Measurements from ENCODE around the gene NAA20.

NAA20 gene, protein sequence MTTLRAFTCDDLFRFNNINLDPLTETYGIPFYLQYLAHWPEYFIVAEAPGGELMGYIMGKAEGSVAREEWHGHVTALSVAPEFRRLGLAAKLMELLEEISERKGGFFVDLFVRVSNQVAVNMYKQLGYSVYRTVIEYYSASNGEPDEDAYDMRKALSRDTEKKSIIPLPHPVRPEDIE

DNA sequence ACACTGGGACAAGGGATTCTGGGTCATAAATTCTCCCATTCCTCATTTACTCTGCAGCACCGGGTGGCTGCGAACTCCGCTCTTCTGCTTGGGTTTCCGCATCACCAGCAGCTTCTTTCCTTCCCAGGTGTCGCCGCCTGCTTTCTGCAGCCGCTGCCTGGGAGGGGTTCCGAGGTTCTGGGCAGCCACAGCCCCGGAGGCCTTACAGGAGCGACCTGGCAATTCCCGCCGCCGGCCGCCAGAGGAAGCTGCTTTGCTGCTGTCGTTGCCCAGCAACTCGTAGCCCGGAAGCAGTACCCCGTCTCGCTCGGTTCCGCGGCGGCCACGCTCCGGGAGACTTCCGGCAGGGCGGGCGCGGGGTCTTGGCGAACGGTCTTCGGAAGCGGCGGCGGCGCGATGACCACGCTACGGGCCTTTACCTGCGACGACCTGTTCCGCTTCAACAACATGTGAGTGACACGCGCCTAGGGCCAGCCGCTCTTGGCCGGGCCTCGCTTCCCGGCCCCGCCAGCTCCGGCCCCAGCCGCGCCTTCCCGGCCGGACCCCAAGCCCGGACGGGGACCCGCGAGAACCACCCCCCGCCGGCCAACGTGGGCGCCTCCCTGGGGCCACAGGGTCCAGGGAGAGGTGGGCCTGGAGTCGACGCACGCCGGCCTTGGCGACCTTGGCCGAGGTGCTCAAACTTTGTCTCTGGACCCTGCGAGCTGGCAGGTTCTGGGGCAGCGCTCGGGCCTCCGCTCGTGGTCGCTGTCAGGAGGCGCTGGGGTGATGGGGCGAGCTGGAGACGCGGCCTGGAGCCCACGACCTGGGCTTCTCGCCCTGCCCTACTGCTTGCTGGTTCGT lies at the start of gene NAA20:
NAA20 (plus strand) TSS at position 362 of the 843 bp plus-strand sequence; CDS start at position 397, 35 bp downstream.
- DNase-seq = peak; percentile 81

GRCh38 chr20:19967445-19967844 lies 49.7 kb upstream of the NAA20 start:
- no peak for DNase-seq

DNA sequence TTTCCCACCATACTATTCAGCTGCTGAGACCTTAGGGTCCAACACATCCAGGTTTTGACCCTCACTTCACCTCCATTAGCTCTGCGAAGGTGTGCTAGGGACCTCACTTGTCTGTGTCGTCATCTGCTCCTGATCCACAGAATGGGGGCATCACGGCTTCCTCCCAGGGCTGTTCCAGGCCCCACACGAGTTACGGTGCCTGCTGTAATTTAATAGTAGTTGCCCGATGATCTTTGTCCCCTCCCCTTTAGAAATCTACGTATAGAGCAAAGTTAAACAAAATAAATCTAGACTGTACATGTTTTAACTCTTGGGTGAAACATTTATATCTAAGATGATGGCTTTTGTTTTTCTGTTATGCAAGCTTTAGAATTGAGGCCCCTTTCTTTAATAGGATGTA lies 49.1 kb upstream of the NAA20 start:
- no peak for DNase-seq

- no peak for DNase-seq
Measured at GRCh38 chr20:19968466-19969073, 48.6 kb upstream of the NAA20 start.

DNA sequence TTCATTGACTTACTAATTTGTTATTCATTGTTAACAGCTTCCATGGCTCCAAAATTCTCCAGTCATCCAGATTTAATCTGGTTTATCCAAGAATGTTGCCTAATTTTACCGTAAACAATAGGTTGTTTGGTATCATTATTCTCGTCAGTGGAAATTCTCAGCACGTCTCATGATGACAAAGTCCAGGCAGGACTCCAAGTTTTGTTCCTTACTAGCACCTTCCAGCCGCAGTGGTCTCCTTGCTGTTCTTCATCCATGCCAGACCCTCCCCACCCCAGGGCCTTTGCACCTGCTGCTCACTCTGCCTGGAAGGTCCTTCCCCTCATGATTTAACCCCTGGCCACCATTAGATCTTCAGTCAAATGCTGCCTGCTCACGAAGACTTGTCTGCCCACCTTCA lies 48.1 kb upstream of the NAA20 start:
- no peak for DNase-seq

DNA sequence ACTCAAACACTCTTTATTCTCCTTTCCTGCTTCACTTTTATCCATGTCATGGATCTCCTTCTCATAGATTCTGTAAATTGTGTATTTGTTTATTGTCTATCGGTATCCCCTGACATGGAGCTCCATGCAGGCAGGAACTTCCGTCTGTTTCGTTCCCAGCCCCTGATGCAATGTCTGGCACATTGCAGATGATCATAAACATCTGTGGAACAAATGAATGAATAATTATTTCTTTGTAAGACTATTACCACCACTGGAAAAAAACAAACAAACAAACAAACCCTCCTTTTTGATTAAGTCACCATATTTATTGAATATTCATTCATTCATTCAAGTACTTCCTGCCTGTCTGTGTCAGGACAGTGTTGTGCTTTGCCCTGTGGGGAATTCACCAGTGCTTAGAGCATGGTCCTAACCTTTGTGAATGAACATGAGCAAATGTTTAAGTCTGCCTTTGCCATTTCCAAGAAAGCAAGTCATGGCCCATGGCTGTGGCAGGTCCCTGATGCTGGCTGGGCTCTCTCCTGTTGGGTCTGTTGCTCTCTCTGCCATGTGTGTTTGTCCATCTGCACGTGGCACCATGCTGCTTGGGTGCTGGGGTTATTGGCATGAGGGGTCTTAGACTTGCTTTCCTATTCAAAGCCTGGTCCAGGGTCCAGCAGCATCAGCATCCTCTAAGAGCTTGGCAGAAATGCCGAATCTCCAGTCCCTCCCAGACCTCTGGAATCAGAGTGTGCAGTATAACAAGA lies 47.5 kb upstream of the NAA20 start:
- DNase-seq = no peak

DNA sequence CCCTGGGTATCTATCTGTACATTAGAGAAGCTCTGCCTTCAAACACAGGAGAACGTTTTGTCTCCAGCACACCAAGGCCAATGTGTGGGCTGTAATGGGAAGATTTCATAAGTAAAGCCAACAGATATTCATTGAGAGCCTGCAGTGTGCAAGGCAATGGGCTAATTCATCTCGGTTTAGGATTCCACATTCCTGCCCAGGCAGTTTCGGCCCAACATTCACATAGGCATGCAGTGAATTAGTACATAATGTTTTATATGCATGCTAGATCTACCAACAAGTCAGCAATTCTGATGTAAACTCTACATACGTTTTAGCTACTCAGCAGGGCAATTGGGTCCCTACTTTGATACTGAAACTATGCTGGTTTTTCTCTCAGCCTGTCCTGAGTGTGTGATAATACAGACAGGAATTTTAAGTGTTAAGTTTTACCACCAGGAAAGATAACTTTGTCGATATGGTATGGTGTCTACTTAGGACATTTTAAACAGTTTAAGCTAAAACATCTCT lies 46.9 kb upstream of the NAA20 start:
- DNase-seq = no peak

DNA sequence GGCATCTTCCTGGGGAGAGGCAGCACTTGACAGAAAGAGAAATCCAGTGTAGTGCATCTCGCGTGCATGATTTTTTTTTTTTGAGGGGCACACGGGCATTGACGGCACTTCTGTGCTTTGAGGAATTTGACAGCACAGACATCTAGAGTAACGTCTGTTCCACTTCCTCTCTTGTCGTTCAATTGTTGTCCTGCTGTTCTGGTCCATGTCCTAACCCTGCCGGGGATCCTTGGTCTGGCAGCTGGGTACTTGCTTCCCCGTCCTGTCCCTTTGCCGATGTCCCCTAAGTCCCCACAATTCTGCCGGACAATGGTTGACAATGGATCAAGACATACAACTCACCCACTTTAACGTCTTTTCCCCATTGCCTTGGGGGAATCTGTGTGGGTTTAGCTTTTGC lies 46.0 kb upstream of the NAA20 start:
- no peak for DNase-seq

DNA sequence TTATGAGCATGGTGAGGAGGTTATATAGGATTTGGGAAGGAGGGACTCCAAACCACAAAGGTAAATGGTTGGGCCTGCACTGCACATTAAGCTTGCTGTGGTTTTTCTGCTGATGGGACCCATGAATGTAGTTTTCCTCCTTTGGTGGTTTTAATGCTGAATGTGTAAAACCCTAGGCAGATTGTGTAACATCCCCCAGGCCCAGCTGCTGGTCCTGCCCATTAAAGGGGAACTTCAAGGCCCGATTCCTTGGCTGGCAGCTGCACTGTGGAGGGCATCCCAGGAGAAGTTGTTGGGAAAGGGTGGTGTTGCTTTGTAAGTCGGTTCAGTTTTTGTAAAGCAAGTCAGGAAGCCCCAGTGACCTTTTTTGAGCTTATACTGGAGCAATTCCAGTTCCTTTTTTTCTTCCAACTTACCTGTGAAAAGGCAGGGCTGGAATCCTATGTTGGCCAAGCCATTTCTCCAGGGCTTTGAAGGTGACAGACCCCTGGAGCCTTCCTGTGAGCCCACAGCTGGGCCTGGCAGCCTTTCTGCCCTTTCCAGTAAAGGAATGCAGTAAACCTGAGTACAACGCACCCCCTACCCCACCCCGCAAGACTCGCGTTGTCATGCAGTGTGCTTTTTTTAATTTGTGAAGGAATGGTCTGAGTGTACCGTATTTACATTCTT lies 43.1 kb upstream of the NAA20 start:
- no peak for DNase-seq

DNA sequence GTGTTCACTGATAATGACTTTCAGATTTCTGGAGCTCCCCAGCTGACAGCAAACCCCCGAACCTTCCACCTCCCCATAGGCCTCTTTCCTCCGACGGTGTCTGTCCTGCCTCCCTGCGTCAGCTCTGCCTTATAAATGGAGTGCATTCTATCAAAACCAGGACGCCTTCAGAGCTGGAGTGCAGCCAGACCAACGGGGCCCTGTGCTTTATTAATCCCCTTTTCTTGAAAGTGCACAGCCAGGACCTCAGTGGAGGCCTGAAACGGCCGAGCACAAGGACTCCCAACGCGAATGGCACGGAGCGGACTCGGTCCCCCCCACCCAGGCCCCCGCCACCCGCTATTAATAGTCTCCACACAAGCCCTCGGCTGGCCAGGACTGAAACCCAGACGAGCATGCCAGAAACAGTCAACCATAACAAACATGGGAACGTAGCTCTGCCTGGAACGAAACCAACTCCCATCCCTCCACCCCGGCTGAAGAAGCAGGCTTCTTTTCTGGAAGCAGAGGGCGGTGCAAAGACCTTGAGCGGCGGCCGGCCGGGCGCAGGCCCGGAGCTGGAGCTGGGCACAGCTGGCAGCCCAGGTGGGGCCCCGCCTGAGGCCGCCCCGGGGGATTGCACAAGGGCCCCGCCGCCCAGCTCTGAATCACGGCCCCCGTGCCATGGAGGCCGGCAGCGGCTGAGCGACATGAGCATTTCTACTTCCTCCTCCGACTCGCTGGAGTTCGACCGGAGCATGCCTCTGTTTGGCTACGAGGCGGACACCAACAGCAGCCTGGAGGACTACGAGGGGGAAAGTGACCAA lies 42.3 kb upstream of the NAA20 start:
- DNase-seq = peak; percentile 63

DNA sequence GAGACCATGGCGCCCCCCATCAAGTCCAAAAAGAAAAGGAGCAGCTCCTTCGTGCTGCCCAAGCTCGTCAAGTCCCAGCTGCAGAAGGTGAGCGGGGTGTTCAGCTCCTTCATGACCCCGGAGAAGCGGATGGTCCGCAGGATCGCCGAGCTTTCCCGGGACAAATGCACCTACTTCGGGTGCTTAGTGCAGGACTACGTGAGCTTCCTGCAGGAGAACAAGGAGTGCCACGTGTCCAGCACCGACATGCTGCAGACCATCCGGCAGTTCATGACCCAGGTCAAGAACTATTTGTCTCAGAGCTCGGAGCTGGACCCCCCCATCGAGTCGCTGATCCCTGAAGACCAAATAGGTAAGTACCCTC lies 41.7 kb upstream of the NAA20 start:
- DNase-seq = no peak

- DNase-seq = no peak
Measured at GRCh38 chr20:19975901-19976300, 41.3 kb upstream of the NAA20 start.

DNA sequence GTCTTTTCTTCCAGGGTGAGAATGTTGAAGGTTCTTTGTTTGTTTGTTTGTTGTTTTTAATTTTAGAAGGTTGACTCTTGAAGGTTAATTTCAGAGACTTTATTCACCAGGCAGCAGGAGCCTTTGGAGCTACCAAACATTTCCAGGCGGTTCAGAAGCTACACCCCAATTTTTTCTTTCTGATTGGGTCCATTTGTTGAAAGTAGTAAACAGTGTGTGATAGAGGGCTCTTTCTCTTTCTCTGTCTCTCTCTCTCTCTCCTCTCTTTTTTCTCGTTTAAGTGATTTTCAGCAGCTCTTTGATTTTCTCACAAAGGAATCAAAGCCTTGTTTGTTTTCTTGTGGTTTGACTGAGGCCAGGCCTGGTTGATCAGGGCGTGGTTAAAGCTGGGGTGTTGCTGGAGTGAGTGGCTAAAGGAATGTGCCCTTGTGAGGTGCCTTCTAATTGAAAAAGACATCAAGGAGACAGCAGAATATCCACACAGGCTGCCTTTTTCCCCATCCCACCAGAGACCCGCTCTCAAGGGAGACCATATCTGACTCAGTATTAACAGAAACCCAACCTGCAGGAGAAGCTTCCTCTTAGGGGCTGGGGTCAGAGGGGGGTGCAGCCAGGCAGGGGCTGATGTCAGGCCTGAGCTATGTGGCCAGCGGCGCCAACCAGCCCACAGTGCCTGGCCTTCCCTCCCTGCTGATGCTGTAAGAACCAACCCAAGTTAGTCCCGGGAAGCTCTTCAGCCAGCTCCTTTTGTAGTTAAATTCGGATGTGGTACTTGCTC lies 40.4 kb upstream of the NAA20 start:
- DNase-seq = no peak

DNA sequence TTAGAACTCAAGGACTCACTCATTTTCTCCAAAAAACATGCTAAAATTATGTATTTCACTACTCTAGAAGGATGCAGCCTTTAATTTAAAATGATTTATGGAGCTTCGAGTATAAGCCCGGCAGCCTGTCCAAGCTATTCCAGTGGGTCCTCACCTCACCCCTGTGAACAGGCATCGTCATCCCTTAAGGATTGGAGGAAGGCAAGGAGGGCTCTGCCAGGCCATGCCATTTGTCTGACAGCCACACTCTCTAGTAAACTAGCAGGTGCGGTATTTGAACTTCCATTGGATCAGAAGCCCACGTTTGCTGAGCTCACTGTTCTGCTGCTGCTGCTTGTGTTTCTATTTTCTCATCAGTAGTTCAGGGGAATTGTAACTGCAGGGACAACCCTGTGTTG lies 39.8 kb upstream of the NAA20 start:
- DNase-seq = no peak

GRCh38 chr20:19978511-19979210 lies 38.5 kb upstream of the NAA20 start:
- DNase-seq = no peak

DNA sequence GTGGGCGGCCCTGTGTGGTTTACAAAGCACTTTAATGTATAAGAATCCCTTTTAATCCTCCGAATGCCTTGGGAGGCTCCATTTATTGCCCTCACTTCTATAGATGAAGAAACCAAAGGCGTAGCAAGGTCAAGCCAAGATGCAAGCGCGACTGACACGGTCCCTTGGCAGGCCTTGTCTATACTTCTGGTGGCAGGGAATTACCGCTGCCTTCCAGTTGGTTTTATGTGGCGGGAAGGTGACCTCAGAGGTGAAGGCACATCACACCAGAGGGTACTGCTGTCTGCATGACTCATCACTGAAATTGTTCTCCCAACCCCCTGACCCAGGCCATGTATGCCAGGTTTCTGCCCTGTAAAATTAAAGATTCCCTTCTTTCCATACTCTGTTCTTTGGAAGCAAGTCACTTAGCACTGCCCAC lies 36.1 kb upstream of the NAA20 start:
- DNase-seq = no peak

DNA sequence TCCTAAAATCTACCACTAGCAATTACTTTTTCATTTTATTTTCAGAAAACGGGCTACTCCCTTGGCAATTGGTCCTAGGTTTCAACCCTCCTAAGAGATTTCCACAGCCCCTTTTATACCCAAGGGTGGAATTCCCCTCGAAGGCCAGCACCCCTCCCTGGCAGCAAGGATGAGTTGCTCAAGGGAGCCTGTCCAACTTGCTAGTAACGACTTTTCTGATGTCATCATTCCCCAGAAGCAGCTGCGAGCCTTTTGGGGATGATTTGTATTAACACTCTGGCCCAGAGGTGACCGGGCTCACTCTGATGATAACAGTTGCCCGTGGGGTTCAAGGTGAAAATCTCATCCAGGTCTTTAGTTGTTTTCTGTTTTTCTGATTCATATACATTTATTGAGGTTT lies 30.7 kb upstream of the NAA20 start:
- no peak for DNase-seq

GRCh38 chr20:19987046-19987445 lies 30.1 kb upstream of the NAA20 start:
- DNase-seq = no peak

DNA sequence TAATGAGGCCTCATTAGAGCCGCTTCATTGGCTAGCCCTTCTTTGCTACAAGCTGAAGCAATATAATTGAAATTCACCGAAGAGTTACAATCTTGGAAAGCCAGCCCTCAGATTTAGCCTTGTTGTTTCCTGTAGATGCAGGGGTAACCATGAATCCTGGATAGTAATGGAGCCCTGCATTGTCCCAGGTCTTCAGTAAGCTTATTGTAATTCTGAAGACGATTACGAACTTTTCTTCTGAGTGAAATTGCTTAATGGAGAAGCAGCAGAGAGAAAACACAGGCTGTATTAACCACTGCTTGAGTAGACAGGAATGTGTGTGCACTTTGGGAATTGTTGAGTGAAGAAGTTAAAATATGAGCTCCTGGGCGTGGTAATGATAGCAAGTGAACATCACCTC lies 26.3 kb upstream of the NAA20 start:
- no peak for DNase-seq

DNA sequence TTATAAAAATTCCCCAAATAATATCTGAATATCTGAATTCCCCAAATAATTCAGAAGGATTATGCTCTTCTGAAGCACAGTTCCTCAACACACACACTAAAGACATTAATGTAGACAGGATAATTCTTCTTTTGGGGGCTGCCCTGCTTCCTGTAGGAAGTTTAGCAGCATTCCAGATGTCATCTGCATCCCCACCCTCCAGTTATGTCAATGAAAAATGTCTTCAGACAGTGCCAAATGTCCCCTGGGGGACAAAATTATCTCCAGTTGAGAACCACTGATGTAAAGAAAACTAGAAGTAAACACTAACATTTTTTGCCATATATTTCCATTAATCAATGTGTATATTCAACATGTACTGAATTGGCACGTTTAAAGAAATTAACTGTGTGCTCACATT lies 25.9 kb upstream of the NAA20 start:
- DNase-seq = no peak

Data from NCI-H446 treated with DMSO at 0.1 percent for 48 hours (cell line).